DOHH2 (cell line): Measurements from ENCODE around the gene RBP5.
A peak's percentile ranks its signal among the peaks of the same experiment; 100 is the strongest.

ENCODE experiments used
- H3F3A ChIP-seq: fragments of 200-600 bp; sonication (generic), shearing (Covaris generic); 2 replicates; pipeline ENCODE4 v1.6.0; 2016; ENCODE audit warnings: antibody characterized with exemption, mild to moderate bottlenecking; ENCODE audit not compliant: control insufficient read depth, insufficient read depth
- H3K27ac ChIP-seq: fragments of 200-600 bp; sonication (generic); 2 replicates; pipeline ENCODE4 v1.5.1; 2014; ENCODE audit warnings: low read depth, mild to moderate bottlenecking, low read length, moderate library complexity
- H3K27me3 ChIP-seq: fragments of 200-600 bp; sonication (generic); 2 replicates; pipeline ENCODE4 v1.6.1; 2014; ENCODE audit warnings: mild to moderate bottlenecking, low read length, mixed read lengths; ENCODE audit not compliant: control insufficient read depth
- H3K36me3 ChIP-seq: fragments of 200-600 bp; sonication (generic); 2 replicates; pipeline ENCODE4 v1.6.1; 2014; ENCODE audit warnings: mild to moderate bottlenecking, low read length, moderate library complexity, mixed read lengths; ENCODE audit not compliant: control insufficient read depth
- H3K4me1 ChIP-seq: fragments of 200-600 bp; sonication (generic); 2 replicates; pipeline ENCODE4 v1.6.1; 2014; ENCODE audit warnings: mild to moderate bottlenecking, low read length, mixed read lengths; ENCODE audit not compliant: control insufficient read depth
- H3K4me2 ChIP-seq: fragments of 200-600 bp; sonication (generic); 2 replicates; pipeline ENCODE4 v1.6.0; 2014; ENCODE audit warnings: mild to moderate bottlenecking, low read length, moderate library complexity
- H3K4me3 ChIP-seq: fragments of 200-600 bp; sonication (generic); 2 replicates; pipeline ENCODE4 v1.5.1; 2014; ENCODE audit warnings: mild to moderate bottlenecking, low read length, mixed read lengths
- H3K79me2 ChIP-seq: fragments of 200-600 bp; sonication (generic); 2 replicates; pipeline ENCODE4 v1.6.1; 2014; ENCODE audit warnings: mild to moderate bottlenecking, low read length, mixed read lengths; ENCODE audit not compliant: control insufficient read depth
- H3K9me2 ChIP-seq: fragments of 200-600 bp; sonication (generic); replicated peaks from 2 replicates; pipeline ENCODE4 v1.6.1; 2014; ENCODE audit warnings: mild to moderate bottlenecking, low read length, mixed read lengths; ENCODE audit not compliant: control insufficient read depth
- H3K9me3 ChIP-seq: fragments of 200-600 bp; sonication (generic); 2 replicates; pipeline ENCODE4 v1.6.1; 2014; ENCODE audit warnings: antibody characterized with exemption, low read length, mixed read lengths; ENCODE audit not compliant: control insufficient read depth, insufficient read depth
- H4K20me1 ChIP-seq: fragments of 200-600 bp; sonication (generic); 2 replicates; pipeline ENCODE4 v1.6.0; 2014; ENCODE audit warnings: low read depth, mild to moderate bottlenecking, antibody characterized with exemption, low read length, moderate library complexity; ENCODE audit not compliant: control insufficient read depth, insufficient read depth
- CTCF ChIP-seq: fragments of 200-600 bp; sonication (generic); IDR thresholded peaks from one replicate; pipeline ENCODE4 v1.5.1; 2014; ENCODE audit warnings: antibody characterized with exemption, mild to moderate bottlenecking, low read depth, low read length; ENCODE audit not compliant: poor library complexity, severe bottlenecking
- EZH2phosphoT487 ChIP-seq: fragments of 200-600 bp; sonication (generic); IDR thresholded peaks from 2 replicates; pipeline ENCODE4 v1.6.1; 2017; ENCODE audit warnings: borderline replicate concordance, mild to moderate bottlenecking, antibody characterized with exemption, low read length, moderate library complexity, mixed read lengths

RBP5 gene

GRCh38 chr12:7142056-7142644, 13.5 kb upstream of the RBP5 start:
- H3F3A ChIP-seq: no peaks in the 10 kb centered on the region

GRCh38 chr12:7141351-7142005, 12.8 kb upstream of the RBP5 start:
- no peaks in the 10 kb centered on the region for H3K79me2 ChIP-seq
- no peaks in the 10 kb centered on the region for H3K27me3 ChIP-seq
- no peaks in the 10 kb centered on the region for H3K36me3 ChIP-seq
- no peaks in the 10 kb centered on the region for H3K4me1 ChIP-seq
- H3K27ac ChIP-seq: no peak overlapping the region
- H3K4me2 ChIP-seq: no peak overlapping the region
- H4K20me1 ChIP-seq: no peaks in the 10 kb centered on the region
- no peak overlapping the region for H3K4me3 ChIP-seq
- TF ChIP-seq EZH2phosphoT487 (no peak), CTCF (no peak)
- H3K9me2 ChIP-seq: no peaks in the 10 kb centered on the region
- H3K9me3 ChIP-seq: no peaks in the 10 kb centered on the region
- no peaks in the 10 kb centered on the region for H3F3A ChIP-seq

More at GRCh38 chr12:7142056-7142644, 13.5 kb upstream of the RBP5 start:
- H3K4me3 ChIP-seq: no peak overlapping the region
- no peak overlapping the region for H3K27ac ChIP-seq
- H3K27me3 ChIP-seq: no peaks in the 10 kb centered on the region
- H3K36me3 ChIP-seq: no peaks in the 10 kb centered on the region
- TF ChIP-seq CTCF: peak; percentile 86
- TF ChIP-seq EZH2phosphoT487: no peak
- H3K79me2 ChIP-seq: no peaks in the 10 kb centered on the region
- no peaks in the 10 kb centered on the region for H3K9me3 ChIP-seq
- H3K4me2 ChIP-seq: no peak overlapping the region
- H3K4me1 ChIP-seq: no peaks in the 10 kb centered on the region
- no peaks in the 10 kb centered on the region for H4K20me1 ChIP-seq
- H3K9me2 ChIP-seq: no peaks in the 10 kb centered on the region

- Histone ChIP-seq H3K79me2 (no peaks in the 10 kb centered on the region), H3K36me3 (no peaks in the 10 kb centered on the region), H3K9me2 (no peaks in the 10 kb centered on the region), H3K4me1 (no peaks in the 10 kb centered on the region), H3K9me3 (no peaks in the 10 kb centered on the region), H3K27me3 (no peaks in the 10 kb centered on the region), H3K27ac (no peak overlapping the region), H3F3A (no peaks in the 10 kb centered on the region), H3K4me3 (no peak overlapping the region), H4K20me1 (no peaks in the 10 kb centered on the region), H3K4me2 (no peak overlapping the region)
- no peak for TF ChIP-seq CTCF
- no peak for TF ChIP-seq EZH2phosphoT487
These were observed 10.5 kb upstream of the RBP5 start for GRCh38 chr12:7139200-7139599.
